ENCODE results near the gene UBP1. TPM values are rescaled to one million over a fixed set of nuclear protein-coding genes. Genes with fewer than 3 reads are reported as not detected.
"Not testable (repeated sequence)": the region's sequence is repeated elsewhere in the genome, so short reads cannot be mapped to it uniquely, and the experiment has no call there.

UBP1 gene
- total RNA-seq, 2 donors from 2014 or later: 69.0 to 92.2 TPM

DNA sequence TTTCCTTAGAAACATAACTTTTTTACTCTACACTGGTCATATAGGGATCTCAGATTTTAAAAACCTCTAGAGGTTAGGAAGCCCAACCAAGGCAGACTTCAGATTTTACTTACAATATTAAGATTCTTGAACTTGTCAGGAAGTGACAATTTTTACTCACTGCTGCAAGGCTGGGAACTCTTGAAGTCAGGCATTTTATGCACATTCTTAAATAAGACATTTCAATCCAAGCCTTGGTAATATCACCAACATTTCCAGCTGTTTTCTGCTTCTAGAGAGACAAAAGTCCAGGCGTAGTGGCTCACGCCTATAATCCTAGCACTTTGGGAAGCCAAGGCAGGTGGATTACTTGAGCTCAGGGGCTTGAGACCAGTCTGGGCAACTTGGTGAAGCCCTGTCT is 33.6 kb upstream of the UBP1 start:
- Histone ChIP-seq H3K4me1 (ENCODE audit: control insufficient read depth in 1 of 2, low read depth in 2 of 2) (no peaks in the 10 kb centered on the region), H3K27me3 (replicated peaks; ENCODE audit: insufficient read depth) (no peaks in the 10 kb centered on the region), H3K36me3 (no peaks in the 10 kb centered on the region), H3K27ac (no peak overlapping the region), H3K4me3 (no peak overlapping the region), H3K9me3 (no peaks in the 10 kb centered on the region)
- ATAC-seq (ENCODE audit: insufficient number of reproducible peaks, low FRiP score, low read depth): no peak
- no peak for DNase-seq (ENCODE audit: low spot score)
- TF ChIP-seq, protein P1, sequence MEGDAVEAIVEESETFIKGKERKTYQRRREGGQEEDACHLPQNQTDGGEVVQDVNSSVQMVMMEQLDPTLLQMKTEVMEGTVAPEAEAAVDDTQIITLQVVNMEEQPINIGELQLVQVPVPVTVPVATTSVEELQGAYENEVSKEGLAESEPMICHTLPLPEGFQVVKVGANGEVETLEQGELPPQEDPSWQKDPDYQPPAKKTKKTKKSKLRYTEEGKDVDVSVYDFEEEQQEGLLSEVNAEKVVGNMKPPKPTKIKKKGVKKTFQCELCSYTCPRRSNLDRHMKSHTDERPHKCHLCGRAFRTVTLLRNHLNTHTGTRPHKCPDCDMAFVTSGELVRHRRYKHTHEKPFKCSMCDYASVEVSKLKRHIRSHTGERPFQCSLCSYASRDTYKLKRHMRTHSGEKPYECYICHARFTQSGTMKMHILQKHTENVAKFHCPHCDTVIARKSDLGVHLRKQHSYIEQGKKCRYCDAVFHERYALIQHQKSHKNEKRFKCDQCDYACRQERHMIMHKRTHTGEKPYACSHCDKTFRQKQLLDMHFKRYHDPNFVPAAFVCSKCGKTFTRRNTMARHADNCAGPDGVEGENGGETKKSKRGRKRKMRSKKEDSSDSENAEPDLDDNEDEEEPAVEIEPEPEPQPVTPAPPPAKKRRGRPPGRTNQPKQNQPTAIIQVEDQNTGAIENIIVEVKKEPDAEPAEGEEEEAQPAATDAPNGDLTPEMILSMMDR (IDR thresholded peaks at IDR 0.05): no peak

DNA sequence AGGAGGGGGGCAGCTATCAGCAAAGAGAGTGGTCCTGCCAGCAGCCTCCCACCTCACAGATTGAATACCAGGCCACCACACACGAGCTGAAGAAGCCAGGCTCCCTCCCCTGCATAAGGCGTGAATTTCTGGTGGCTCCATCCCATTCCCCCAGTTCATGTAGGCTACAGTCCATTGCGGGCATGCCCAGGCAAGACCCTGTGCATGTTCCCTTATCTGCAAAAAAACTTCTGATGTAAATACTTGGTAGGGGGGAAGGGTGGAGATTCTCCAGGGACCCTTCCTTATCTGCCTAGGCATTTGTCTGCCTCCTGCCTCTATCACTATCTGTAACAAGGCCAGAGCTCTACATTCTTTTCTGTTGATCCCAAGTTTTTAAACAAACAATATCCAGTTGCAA is 27.6 kb upstream of the UBP1 start:
- DNase-seq (ENCODE audit: low spot score): no peak
- Histone ChIP-seq H3K36me3 (no peaks in the 10 kb centered on the region), H3K4me1 (ENCODE audit: control insufficient read depth in 1 of 2, low read depth in 2 of 2) (no peaks in the 10 kb centered on the region), H3K27me3 (replicated peaks; ENCODE audit: insufficient read depth) (no peaks in the 10 kb centered on the region), H3K27ac (no peak overlapping the region), H3K9me3 (no peaks in the 10 kb centered on the region), H3K4me3 (no peak overlapping the region)
- TF ChIP-seq, protein P1 (IDR thresholded peaks at IDR 0.05): no peak
- no peak for ATAC-seq (ENCODE audit: insufficient number of reproducible peaks, low FRiP score, low read depth)

DNA sequence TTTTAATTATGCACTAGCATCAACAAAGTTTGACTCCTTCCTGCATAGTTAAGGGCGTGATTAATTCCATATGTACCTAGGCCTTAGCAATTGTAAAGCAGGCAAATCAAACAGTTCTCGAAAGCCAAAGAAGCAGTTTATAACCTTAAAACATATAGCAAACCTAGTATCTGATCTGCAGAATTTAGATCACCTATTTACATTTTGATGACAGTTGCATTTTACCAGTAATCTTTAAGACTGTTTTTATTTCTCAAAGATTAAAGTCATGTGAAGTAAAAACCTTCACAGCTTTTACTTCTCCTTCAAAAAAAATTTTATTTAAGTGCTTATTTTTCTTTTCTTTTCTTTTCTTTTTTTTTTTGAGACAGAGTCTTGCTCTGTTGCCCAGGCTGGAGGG is 20.9 kb upstream of the UBP1 start:
- H3K4me3 ChIP-seq: no peak overlapping the region
- no peaks in the 10 kb centered on the region for H3K27me3 ChIP-seq (replicated peaks; ENCODE audit: insufficient read depth)
- no peak overlapping the region for H3K27ac ChIP-seq
- peaks cover 7% of the 10 kb centered on the region for H3K9me3 ChIP-seq
- no peaks in the 10 kb centered on the region for H3K36me3 ChIP-seq
- DNase-seq (ENCODE audit: low spot score): no peak
- no peak for ATAC-seq (ENCODE audit: insufficient number of reproducible peaks, low FRiP score, low read depth)
- TF ChIP-seq, protein P1 (IDR thresholded peaks at IDR 0.05): no peak
- no peaks in the 10 kb centered on the region for H3K4me1 ChIP-seq (ENCODE audit: control insufficient read depth in 1 of 2, low read depth in 2 of 2)

DNA sequence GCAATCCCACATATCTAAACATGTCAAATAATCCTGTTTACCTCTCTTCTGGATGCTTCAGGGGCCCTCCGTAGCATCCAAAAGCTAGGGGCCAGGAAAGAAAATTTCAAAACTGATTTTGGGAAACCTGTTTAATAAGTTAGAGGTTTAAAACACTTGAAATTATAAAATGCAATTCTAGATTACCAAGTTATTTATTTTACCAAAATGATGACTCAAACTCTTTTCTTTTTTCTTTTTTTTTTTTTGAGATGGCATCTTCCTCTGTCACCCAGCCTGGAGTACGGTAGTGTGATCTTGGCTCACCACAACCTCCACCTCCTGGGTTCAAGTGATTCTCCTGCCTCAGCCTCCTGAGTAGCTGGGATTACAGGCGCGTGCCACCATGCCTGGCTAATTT is 19.4 kb upstream of the UBP1 start:
- DNase-seq (ENCODE audit: low spot score); H3K27me3 ChIP-seq (replicated peaks; ENCODE audit: insufficient read depth); H3K4me3 ChIP-seq; ATAC-seq (ENCODE audit: insufficient number of reproducible peaks, low FRiP score, low read depth); H3K9me3 ChIP-seq; H3K27ac ChIP-seq; H3K36me3 ChIP-seq; H3K4me1 ChIP-seq (ENCODE audit: control insufficient read depth in 1 of 2, low read depth in 2 of 2): not testable (repeated sequence)

DNA sequence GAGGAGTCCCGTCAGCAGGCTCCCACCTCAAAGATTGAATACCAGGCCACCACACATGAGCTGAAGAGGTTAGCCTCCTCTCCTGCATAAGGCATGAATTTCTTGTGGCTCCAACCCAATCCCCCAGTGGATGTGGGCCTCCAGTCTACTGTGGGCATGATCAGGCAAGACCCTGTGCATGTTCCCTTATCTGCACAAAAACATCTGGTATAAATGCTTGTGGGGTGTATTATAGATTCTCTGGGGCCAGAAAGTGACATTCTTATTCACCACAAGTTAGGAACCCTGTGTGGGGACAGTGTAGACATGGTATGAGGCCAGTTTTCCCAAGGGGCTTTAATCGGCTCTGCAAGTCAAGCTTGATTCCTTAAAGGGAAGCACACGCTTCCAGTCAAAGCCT is 18.2 kb upstream of the UBP1 start:
- H3K36me3 ChIP-seq: no peaks in the 10 kb centered on the region
- peaks cover 7% of the 10 kb centered on the region for H3K9me3 ChIP-seq
- ATAC-seq (ENCODE audit: insufficient number of reproducible peaks, low FRiP score, low read depth) (no peak), DNase-seq (ENCODE audit: low spot score) (no peak)
- H3K27me3 ChIP-seq (replicated peaks; ENCODE audit: insufficient read depth): no peaks in the 10 kb centered on the region
- H3K4me1 ChIP-seq (ENCODE audit: control insufficient read depth in 1 of 2, low read depth in 2 of 2): no peaks in the 10 kb centered on the region
- no peak overlapping the region for H3K27ac ChIP-seq
- H3K4me3 ChIP-seq: no peak overlapping the region
- TF ChIP-seq, protein P1 (IDR thresholded peaks at IDR 0.05): no peak

DNA sequence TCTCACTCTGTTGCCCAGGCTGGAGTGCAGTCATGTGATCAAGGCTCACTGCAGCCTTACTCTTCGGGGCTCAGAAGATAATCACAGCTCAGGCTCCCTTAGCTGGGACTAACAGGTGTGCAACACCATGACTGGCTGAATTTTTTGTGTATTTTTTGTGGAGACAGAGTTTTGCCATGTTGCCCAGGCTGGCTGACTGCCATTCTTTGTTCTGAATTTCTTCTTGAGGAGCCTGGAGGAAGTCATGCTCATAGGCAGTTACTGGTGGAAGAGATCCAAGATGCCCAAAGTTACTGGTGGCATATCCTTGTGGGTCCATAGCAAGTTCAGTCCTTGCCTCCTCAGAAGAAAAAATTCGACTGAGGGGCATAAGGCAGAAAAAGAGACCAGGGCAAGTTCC is 16.6 kb upstream of the UBP1 start:
- Histone ChIP-seq H3K27me3 (replicated peaks; ENCODE audit: insufficient read depth) (no peaks in the 10 kb centered on the region), H3K4me1 (ENCODE audit: control insufficient read depth in 1 of 2, low read depth in 2 of 2) (no peaks in the 10 kb centered on the region), H3K27ac (no peak overlapping the region), H3K36me3 (no peaks in the 10 kb centered on the region), H3K4me3 (no peak overlapping the region), H3K9me3 (peaks cover 7% of the 10 kb centered on the region)
- DNase-seq (ENCODE audit: low spot score) (no peak), ATAC-seq (ENCODE audit: insufficient number of reproducible peaks, low FRiP score, low read depth) (no peak)
- TF ChIP-seq, protein P1 (IDR thresholded peaks at IDR 0.05): no peak

All from thoracic aorta (tissue), 2 donors.